SIG-M5 (cell line): ENCODE measurements around the gene RASL10A.

Experiments used
- DNase-seq: peaks from one replicate; lab custom pipeline; 2025; lab: John Stamatoyannopoulos, UW

The RASL10A gene

DNA sequence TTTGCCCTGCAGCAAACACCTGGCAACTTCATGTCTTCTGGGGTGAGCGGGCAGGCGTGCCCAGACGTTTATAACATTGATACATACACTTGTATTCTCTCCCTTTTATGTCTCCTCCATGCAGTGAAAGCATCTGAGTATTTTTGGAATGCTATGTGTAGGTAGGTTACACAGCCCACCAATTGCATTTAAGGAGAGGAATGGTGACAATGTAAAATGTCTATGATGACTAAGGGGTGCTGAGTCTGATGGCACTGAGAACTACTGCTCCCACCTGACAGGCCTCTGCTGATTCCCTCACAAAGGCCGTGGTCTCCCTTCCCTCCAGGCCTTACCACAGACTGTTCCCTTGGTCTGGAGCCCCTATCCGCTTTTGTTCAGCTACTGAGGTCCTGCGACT, 22.9 kb upstream of the RASL10A start:
- no peak for DNase-seq

DNA sequence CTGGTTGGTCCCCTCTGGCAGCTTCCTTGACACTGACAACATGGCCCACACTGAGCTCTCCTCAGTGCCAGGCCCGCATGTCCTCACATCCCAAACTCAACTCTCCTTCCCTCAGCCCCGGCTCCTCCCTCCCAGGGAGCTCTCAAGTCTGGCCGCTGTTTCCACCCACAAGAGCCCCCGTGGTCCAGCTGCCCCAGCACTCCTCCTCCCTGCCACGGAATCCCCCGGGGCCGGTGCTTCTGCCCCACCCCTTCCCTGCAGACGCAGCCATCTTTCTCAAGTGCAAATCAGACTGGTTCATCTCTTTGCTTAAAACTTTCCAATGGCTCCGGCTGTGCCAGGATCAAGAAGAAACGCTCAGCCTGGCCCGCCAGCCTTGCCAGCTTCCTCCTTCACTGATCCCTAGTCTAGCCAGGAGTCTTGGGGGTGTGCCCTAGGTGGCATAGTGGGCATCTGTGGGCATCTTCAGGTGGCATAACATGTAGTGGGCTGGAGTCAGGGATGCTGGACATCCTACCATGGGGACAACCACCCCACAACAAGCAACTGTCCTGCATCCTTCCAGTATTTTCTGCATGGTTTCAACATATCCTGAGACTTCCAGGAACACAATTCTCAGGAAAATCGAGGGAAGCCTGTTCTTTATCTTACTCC, 22.3 kb upstream of the RASL10A start:
- DNase-seq: no peak

DNA sequence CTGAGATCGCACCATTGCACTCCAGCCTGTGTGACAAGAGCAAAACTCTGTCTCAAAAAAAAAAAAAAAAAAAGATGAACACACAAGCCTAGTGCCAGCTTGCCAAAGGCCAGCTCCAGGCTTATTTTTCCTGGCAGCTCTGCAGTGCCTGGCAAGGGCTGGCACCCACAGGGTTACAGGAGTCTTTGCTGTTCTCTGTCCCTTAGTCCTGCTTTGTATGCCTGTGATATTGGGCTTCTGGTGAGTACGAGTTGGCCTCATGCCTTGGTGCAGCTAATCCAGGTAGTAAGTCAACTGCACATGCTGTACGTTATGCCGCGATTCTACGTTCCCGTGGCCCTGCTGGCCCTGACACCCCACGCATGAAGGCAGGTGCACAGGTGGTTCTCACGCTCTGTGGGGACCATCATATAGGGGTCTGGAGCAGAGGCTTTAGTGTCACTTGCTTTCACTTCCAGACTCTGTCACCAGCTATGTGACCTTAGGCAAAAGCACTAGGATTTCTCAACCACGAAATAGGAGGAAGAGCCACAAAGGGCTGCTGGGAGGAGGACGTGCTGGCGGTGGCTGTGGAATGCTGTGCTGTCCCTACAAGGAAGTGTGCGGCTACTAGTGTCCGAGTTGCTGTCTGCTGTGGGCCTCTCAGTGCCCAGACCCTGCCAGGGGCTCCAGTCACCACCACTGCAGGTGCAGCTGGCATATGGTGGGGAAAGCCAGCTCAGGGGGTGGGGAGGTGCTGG, 21.4 kb upstream of the RASL10A start:
- DNase-seq: no peak

DNA sequence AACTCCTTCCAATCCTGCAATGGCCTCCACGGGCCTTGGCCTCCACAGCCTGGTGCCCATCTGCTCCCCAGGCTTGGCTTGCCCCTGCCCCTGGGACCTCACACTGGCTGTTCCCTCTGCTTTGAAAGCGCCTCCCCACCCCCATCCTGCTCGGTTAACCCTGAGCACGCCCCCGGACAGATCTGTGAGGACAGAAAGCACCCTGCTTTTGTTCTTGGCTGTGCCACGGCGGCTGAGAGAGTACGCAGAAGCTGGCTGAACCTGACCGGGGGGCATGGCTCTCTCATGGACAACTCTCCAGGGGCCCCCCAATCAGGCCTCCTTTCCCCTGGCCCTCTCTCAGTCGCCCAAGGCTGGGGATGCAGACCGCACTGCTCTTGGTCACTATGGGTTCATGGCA, 20.2 kb upstream of the RASL10A start:
- DNase-seq: no peak

DNA sequence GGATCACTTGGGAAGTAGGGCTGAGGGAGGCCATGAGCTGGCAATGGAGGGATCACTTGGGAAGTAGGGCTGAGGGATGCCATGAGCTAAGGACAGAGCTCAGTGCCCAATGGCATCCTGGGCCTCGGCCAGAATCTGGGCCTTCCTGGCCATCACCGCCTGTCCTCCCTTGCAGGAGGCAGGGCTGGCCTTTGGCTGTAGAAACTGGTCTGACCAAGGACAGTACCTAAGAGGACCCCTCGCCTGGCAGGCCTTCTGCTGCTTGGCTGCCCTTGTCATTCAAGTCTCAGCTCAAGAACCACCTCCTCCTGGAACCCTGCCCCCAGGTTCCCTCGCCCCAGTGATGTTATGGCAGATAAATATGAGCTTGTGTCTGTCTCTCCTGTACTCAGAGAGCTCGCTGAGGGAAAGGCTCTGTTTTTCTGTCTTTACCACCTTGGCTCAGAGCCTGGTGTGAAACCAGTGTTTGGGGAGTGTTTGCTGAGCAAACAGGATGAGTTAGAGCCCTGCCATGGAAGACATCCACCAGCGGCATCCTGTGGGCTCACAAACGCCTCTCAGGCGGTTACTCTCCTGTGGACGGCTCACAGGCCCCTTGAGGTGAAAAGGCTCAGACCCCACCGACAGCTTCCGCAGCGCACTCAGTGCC, 19.3 kb upstream of the RASL10A start:
- DNase-seq: no peak

DNA sequence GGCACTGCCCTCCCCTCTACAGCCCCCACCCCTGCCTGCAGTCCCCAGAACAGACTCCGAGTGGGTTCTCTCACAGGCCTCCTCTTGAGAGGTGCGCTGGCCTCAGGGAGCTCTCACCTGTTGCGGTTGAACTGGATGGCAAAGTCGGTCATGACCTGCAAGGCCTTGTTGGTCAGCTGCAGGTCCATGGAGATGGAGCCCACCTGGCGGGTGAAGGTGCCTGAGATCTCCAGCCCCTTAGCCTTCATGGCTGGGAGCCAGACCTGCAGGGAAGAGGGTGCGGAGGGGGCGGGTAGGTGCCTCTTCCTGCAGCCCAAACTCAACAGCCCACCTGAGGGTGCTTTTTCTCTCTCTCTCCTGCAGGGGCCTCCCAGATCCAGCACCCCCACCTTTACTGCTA, 18.7 kb upstream of the RASL10A start:
- no peak for DNase-seq

DNA sequence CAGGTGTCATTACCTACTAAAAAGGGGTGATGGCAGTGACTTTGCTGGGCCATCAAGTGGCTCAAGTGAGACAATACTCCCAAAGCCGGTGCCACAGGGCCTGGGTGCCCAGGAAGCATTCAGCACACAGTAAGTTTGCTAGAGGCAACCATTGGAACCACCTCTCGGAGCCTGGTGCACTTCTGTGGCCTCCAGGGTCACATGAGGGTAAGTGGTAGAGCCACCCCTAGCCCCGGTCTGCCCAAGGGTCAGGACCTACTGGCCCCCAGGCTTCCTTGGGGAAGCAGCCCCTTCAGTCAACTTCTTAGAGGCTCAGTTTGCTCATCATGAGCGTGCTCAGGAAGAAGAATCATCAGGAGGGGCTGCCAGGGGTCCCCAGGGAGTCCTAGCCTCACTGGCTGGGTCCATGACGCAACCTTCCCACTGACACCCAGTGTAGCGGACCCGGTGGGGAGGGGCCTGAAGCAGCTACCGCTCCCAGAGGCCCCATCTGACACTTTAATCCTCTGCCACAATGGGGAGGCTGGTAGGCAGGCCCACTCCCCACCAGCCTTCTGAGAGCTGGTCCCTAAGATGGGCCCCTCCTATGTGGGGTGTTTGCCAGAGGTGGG, 17.5 kb upstream of the RASL10A start:
- DNase-seq: no peak

DNA sequence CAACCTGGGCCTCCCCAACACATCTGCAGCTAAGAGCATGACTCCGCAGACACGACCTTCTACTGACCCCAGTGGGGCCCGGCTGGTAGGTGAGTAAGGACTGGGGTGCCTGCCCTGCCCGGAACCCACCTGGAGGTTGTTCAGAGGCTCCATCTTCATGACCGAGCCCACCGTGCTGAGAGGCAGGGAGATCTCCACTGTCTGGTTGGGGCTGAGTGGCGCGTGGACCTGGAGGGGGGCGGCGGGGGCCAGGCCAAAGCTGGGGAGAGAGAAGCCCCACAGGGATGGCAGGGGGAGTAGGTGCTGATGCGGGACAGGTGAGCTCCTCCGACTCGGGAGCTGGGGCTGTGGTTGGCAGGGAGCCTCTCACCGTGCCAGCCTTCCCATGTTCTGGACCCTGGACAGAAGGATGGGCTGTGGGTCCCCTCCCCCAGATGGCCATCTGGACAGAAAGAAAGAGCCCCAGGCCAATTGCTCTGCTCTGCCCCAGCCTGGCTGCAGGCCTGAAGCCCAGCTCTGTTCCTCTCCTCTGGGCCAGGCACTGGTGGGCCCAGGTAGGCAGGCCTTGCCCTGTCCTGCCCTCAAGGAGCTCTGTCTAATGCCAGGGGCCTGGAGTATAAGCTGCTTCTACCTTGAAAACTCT, 16.3 kb upstream of the RASL10A start:
- DNase-seq: no peak

DNA sequence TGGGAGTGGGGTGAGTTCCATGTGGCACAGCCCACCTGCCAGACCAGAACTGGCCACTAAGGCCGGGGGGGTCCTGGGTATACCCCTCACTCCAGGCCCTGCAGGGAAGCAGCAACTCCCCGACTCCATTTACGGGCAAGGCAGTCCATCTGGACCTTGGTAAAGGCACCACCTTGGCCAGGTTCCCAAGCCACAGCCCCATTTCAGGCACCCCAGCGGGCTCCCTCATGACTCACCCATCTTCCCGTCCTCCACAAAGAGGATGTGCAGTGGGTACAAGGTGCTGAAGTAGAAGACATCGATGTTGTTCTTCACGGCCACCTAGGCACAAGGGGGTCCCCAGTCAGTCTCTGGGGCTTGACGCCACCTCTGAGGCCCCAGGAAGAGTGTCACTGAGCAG, 15.7 kb upstream of the RASL10A start:
- DNase-seq: no peak

DNA sequence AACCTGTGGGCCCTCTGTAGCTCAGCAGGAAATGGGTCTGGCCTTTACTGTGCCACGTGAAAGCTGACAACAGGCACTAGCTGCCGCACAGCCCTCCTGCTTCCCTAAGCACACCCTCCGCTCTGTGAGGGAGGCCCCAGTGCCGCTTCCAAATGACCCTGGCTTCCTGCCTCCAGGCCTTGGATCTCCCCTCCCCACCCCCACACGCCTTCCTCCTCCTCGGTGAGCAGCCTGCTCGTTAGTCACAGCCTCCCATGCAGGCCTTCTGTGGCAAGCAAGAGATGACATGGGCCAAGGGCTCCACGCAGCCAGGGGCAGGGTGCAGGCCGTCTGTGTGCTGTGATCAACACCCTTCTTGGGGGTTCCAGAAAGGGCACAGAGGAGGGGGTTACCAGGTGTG, 15.3 kb upstream of the RASL10A start:
- no peak for DNase-seq

DNA sequence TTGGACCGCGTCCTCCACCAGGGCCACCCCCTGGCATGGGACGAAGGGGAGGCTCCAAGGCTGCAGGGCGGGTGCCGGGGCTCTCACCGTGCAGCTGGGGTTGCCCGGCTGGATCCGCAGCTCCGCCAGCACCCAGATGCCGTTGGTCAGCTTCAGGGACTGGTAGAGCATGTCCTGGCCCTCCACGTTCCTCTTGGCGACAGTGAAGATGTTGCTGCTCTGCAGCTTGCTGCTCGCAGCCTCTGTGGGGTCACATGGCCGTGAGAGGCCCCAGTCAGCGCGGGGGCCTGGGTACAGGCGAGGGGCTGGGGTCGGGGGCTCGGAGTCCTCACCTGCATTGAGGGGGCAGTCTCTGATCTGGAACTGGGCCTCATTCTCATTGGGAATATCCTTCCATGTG, 14.8 kb upstream of the RASL10A start:
- no peak for DNase-seq

DNA sequence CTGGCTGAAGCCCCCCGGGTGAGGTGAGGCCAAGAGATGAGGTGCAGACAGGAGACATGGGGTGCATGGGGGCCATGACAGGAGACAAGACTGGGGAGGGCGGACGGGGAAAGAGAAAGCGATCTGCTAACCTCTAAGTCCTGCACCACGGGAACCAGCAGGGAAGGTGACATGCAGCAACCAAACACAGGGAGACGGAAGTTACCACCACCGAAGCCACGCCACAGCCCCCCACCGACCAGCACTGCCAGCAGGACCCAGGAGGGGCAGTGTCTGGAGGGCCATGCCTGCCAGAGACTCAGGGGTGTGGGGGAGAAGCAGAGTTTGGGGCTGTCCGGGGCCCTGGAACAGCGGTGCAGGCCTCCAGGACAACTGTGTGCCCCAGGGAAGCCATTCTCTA, 14.1 kb upstream of the RASL10A start:
- no peak for DNase-seq

DNA sequence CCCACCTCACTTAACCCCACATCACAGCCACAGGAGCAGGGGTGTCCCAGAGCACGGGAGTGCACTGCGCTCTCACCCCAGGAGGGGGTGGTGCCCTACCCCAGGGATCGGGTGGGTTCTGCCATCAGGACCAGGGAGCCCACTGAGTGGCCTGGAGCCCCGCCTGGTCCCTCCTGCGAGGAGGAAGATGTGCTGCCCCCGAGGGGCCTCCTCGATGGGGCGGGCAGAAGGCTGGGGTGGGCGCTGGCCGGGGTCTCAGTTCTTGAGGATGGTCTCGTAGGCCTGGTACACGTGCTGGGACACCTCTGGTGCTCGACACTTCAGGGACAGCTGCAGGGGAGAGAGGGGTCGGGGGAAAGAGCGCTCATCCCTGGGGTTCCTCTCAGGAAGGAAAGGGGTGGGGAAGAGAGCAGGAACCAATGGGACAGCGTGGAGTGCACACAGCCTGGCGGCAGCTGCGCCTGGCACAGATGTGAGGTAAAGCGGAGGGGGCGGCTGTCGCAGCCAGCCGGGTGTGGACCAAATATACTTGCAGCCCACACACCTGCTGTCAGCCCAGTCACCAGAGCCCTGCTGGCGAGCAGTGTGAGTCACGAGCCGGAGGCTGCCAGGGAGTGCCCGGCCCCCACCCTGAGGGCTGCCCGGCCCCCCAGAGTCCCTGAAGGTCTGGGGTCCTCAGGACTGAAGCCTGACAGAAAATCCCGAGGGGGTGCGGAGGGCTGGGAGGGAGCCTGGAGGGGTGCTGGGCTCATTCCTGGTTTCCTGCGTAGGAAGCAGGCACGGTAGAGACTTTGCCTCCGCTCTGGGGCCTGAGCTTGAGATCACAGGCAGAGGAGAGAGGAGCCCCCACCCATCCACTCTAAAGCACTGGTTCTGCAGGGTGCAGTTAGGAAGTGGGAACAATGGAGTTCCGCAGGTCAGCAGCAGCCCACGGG, 13.3 kb upstream of the RASL10A start:
- no peak for DNase-seq

DNA sequence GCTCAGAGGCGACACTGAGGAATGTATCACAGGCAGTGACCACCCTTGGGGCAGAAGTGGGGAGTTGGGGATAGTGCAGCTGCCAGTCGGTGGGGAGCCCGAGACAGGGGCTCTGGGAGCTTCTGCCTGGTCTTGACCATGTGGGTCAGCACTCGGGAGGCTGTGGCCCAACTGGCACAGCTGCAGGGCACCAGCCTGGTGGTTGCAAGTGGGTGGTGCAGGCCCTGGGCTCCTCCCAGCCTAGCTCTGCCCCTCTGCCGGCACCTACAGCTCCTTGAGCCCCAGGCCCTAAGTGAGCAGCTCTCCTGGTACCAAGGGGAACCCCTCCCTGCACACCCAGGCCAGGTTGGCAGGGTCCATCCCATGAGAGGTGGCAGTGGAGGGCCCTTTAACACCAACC, 12.6 kb upstream of the RASL10A start:
- no peak for DNase-seq

DNA sequence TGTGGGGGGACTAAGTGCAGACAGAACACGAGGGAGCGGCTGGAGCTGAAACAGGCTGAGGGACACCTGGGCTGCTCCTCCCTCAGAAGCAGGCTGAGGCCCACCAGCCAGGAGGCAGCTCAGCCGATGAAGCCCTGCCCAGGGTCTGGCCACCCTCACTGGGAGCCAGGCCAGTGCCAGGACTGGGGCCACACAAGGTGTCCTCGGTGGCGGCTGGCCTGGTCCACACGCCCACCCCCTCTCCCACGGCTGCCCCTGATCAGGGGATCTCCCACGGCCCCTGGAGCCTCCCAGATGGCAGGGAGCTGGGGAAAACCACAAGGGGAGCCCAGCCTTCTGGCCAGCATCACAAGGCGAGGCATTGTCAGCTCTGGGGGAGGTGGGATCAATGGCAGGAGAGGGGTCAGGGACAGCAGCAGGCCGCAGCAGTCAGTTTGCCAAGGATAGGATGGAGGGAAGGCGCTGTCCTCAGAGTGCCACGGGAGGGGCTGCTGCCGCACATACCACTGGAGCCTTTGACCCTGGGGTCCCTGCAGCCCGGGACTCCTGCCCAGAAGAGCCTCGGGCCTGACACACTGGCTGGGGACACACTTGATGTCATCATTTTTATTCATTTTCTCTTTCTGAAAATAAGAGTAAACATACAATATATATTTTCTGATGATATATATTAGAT, 11.7 kb upstream of the RASL10A start:
- no peak for DNase-seq

DNA sequence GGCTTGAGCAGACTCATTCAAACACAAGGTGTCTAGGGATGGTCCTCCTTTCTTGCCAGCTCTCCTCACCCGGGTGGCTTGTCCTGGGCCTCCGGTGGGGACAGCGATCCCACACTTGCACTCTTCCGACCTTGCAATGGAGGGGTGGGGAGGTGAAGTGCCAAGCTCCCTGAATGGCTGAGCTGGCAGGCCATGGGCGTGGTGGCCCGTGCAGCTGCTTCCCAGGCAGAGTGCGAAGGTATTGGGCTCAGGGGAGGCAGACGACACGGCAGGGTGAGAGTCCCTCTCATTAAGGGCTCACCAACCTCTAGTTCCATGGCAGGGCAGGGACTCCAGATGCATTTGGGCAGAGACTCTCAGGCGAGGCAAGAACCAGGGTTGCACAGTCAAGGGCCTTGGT, 11.0 kb upstream of the RASL10A start:
- DNase-seq: no peak

DNA sequence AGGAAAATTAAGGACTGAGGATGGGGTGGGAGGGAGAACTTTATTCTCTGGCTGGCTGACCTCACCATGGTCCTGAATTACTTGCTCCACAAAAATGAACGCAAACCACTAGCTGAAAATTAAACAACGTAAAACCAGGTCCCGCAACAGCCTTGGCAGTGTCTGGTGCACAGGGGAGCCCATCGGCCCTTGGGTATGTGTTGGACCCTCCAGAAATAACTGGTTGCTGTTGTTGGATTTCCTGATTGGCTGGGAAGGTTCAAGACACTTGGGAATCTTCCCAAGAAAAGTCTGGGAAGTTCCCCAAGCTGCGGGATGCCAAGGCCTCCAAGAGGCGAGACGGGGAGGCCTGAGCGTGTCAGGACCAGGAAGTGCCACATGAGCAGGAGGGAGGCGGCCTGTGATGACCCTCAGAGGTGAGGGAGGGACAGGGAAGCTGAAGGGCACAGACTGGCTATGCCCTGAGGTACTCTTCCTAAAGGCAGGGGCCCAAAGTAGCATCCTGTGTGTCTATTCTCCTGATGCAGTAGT, 10.4 kb upstream of the RASL10A start:
- no peak for DNase-seq

DNA sequence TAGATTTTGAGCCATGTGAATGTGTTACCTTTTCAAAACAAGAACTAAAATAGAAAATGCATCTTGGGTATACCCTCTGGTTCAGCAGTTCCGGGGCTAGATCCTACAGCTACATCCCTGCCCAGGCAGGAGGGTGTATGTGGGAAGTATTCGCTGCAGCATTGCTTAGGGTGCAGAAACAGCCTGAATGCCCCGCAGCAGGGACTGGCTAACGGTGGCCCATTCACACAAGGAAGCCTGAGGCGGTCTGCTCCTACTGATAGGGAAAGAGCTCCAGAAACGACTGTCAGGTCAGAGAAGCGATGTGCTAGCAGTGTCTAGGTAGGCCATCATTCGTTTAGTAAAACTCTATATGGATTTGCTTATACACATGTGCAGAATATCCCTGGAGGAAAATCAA, 9.9 kb upstream of the RASL10A start:
- DNase-seq: no peak

DNA sequence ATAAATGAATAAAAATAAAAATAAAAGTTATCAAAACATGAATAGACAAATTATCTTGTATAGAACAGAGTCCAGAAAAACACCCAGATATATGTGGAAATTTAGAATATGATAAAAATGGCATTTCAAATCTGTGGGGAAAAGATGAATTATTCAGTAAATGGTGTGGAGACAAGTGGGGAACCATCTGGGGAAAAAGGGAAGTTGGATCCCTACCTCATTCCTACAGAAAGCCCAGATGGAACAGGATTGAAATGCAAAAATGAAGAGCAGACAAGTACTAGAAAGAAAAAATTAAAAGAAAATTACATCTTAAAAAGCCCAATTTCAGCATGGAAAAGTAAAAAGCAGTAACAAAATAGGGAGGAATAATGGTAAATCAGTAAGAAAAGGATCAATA, 8.1 kb upstream of the RASL10A start:
- no peak for DNase-seq

DNA sequence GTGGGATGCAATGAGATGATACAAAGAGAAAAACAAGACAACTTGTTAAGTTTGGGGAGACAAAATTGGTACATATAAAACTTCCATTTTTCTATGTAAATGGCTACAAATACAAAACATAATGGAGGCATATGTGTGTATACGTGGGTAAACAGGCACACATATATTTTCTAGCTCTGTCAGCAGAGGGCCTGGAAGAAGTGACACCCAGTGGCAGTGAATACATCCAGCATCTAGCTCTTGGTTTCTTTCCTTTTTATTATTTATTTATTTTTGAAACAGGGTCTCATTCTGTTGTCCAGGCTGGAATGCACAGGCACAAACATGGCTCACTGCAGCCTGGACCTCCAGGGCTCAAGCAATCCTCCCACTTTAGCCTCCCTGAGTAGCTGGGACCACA, 5.0 kb upstream of the RASL10A start:
- DNase-seq: no peak

DNA sequence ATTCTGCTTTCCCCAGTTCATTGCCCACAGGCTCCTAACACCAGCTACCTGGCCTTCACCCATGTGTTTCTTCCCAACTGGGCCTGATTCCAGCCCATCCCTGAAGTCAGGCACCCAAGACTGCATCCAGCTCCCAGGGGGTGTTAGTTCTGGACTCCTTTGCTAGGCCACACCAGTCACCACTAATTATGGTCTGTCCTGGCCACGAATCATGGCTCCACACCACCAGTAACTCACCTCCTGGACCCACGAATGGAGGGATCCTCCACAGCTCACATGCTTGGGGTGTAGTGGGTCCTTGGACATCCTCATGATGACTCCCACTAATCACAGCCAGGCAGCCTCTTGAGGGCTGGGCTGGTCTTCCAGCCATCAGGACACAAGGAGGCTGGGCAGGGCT, 3.6 kb upstream of the RASL10A start:
- no peak for DNase-seq
